Dedifferentiated amniotic fluid mesenchymal stem cell (primary cell): ENCODE data around the gene VWA8.
"Not testable (repeated sequence)": the region's sequence is repeated elsewhere in the genome, so short reads cannot be mapped to it uniquely, and the experiment has no call there.

Experiments
- DNase-seq: peaks from one replicate; pipeline ENCODE4 v3.0.0-alpha.2; 2016; ENCODE audit errors: extremely low spot score

The VWA8 gene

DNA sequence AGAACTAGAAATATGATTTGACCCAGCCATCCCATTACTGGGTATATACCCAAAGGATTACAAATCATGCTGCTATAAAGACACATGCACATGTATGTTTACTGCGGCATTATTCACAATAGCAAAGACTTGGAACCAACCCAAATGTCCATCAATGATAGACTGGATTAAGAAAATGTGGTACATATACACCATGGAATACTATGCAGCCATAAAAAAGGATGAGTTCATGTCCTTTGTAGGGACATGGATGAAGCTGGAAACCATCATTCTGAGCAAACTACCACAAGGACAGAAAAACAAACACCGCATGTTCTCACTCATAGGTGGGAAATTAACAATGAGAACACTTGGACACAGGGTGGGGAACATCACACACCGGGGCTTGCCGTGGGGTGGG is 38.0 kb downstream of the VWA8 start:
- DNase-seq: not testable (repeated sequence)

DNA sequence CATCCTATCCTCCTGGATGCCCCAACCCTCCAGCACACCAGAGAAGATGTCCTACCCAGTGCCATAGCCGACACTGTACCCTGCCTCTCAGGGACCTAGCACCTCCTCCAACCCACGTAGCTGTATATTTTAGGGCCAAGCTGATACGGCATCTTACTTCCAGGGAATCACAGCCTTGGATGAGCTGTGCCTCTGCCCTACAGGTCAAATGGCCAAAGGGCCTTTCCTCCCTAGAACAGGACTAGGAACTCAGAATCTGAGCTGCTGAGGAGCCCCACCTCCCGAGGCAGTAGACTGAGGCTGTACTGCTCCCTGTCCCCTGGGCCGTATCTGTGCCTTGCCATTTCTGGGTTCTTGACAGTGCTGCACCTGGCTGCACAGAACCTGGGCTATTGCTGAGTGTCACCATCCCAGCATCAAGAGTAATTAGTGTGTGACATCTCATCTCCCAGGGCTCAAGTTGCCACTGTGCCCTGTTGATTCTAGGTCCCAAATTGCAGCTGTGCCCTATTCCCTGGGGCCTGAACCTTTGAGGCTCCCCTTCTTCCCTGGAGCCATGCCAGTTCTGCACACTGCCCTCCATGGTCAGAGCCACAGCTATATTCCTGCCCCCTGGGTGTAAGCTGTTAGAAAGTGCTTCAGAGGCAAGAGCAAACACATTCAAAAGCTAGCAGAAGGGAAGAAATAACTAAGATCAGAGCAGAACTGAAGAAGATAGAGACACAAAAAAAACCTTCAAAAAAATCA is 41.0 kb downstream of the VWA8 start:
- no peak for DNase-seq

DNA sequence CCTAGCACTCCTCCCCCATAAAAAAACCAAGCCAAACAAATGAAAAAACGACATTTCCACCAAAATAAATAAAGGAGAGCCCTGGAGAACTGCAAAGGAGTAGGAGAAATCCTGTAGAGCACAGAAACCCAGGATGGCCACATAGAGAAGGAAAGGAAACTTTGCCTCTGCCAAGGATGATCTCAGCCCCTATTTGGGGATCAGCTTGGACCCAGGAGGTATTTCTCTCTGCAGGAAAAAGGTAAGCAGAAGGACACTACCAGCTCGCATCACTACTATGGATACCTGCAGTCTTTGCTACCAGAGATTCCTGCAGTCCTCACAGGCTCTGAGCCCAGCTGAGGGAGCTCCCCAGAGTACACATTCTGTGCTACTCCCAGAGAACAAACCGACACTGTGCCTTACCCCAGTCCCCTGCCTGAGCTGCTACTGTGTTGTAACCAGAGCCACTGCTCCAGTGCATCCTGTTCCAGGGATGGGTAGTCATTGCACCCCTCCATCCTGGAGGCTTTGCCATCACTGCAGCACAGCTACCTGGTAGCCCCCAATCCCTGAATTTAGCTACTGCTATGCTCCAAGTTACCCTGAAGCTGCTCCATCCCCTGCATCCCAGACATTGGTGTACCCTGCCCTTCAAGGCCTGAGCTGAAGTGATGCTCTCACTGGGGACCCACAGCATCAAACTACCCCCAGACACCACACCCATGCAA is 41.7 kb downstream of the VWA8 start:
- DNase-seq: no peak

DNA sequence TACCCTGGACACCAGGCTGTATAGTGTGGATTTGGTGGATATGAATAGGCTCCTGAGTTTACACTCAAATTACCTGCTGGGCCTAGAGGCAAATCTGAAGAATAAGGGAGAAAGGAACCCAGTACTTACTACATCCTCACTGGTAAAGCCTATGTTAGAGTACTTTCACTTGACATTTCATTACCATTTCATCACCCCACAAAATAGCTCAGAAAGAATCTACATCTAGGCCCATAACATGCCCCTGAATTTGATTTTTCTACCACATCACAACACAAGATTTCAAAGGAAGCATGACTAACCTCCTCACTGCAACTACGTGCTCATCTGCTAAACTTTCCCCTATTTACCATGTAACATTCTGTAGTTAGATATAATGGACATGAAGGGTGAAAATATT is 43.3 kb downstream of the VWA8 start:
- DNase-seq: peak; percentile 56

DNA sequence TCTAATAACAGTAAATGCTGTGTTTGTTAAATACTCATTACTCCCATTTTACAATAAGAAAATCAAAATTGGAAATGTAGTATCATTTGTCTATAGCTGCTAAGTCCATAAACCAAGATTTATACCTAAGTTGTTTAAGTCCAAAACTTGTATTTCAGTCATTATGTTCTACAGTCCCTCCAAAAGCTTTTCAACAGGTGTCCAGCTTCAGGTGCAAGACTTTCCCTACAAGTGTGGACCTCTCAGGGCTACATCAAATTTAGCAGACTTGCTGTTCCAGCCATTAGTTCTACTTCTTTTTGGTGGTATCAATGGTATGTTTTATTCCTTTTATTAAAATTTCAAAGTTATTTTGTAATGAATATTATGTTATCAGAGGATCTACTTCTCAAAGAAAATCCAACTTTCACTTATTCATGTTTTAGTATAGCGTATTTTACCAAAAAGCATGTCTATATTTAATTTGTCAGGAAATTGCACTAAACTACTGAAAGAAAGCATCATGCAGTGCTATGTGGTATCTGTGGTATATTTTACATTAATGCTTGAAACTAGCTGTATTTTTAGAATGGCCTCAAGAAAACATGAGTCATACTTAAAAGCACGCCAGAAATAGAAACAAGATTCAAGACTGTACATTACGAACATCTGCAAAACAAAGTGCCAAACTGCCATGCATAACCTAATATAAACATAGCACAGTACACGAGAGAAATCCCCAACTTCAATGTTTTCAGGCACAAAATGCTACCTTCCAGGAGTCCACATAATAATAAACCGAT is 44.5 kb downstream of the VWA8 start:
- peak; percentile 89 for DNase-seq

DNA sequence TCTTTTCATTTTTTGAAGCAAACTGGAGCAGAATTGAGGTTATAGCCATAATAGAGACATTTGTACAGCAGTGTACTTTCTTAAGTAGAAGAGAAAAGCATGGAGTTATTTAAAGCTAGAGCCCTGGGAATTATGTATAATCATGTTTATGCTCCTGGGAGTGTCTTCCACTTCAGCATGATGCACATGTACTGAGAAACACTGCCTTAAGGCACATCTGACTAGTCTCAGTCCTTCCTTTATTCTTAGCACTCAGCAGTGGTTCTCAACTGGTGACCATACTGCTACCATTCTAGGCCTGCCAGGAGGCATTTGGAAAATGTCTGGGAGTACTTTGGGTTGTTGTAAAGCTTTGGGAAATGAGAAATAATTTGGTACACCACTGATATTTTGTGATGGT is 45.8 kb downstream of the VWA8 start:
- no peak for DNase-seq

DNA sequence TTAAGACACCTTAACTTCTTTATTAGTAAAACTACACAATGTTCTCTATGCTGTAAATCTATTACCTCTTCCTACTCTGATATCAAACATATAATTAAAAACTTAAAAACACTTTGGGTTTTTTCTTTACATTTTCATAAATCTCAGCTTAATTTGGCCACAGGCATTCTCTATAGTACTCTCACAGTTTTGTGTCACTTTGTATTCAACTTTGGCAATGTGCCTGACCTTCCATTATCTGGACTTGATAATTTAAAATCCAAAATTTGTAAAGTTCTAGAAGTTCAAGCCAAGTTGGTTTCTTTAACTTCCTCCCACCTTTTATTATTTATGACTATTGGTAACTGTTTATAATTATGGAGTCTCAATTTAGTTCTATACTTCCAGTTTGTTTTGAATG is 46.4 kb downstream of the VWA8 start:
- no peak for DNase-seq

DNA sequence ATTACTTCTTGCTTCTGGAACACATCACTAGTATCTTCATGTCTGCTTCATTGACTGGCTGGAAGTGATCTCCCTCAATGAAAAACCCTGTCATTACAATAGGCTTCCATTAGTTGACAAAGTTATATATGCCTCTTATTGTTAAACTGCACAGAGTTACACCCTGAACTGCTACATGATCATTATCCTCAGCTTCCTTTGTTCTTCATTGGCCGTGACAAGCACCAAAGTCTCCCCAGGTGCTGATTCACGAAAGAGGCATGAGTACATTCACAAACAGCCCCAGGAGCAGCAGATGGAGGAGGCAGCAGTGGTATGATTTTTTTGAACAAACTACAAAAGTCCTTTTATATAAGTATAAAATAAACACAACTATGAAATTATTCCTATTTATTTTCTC is 51.4 kb downstream of the VWA8 start:
- no peak for DNase-seq

DNA sequence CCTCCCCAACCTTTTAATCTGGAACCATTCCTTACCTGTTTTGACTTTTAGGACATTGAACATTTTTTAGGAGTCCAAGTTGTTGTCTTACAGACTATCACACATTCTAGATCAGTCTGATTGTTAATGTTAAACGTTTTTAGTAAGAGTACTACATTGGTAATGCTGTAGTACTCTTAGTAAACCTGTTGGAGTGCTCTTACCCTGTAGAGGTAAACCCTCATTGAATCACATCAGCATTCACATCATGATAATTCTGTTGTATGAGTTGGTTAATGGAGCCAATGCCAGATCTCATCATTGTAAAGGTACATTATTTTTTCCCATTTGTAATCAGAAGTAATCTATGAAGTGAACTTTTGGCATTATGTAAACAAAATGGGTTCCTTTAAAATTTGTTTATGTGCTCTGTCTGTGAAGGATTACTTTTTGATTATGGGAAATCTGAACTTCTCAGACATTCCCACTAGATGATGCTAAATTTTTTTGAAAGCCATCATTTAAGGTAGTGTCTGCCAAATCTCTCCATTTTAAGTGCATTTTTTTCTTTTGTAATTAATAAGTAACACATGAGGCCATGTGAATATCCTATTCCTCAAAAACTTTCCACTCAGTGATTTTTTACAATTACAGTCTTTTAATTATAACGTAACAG is 55.2 kb downstream of the VWA8 start:
- no peak for DNase-seq

DNA sequence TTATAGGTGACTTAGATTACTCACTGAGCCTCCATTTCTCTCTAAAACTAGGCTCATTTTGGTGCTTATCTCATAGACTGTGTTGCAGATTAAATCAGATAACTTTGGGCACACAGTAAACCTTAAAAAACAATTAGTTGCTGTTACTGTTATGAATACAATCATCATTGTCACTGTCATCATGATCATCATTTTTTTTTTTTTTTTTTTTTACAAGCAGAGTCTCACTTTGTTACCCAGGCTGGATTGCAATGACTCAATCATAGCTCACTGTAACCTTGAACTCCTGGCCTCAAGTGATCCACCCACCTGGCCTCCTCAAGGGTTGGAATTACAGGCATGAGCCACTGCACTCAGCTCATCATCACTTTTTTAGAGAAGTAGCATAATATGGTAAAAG is 60.0 kb downstream of the VWA8 start:
- no peak for DNase-seq

DNA sequence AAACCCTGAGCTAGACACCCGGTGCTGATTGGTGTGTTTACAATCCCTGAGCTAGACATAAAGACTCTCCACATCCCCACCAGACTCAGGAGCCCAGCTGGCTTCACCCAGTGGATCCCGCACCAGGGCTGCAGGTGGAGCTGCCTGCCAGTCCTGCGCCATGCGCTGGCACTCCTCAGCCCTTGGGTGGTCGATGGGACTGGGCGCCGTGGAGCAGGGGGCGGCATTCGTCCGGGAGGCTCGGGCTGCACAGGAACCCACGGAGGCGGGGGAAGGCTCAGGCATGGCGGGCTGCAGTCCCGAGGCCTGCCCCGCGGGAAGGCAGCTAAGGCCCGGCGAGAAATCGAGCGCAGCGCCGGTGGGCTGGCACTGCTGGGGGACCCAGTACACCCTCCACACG is 62.5 kb downstream of the VWA8 start:
- not testable (repeated sequence) for DNase-seq

DNA sequence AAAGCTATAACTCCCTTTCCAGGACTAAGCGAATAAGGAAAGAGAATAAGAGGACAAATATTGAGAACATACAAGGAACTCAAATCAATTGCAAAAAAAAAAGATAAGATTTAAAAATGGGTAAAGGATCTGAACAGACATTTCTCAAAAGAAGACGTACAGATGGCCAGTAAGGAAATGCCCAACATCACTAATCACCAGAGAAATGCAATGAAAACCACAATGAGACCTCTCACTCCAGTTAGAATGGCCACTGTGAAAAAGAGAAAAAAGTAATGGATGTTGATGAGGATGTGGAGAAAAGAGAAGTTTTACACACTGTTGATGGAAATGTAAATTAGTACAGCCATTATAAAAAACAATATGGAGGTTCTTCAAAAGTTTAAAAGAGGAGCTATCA is 63.8 kb downstream of the VWA8 start:
- DNase-seq: no peak

DNA sequence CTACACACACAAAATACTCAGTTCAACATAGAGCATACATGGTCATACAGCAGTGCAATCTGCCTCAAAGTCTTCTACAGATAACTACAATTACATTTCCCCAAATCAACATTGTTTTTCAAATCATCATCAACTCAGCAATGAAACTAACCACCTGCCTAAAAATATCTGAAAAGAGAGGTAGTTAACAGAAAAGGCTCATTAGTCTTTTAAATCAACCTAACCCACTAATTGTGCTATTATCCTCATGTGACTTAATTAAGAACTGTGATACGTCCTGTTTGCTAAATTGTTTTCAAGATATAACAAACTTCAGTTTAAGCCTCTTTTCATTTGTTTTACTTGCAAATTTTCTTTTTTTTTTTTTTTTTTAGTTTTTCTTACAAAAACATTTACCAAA is 65.4 kb downstream of the VWA8 start:
- DNase-seq: no peak

DNA sequence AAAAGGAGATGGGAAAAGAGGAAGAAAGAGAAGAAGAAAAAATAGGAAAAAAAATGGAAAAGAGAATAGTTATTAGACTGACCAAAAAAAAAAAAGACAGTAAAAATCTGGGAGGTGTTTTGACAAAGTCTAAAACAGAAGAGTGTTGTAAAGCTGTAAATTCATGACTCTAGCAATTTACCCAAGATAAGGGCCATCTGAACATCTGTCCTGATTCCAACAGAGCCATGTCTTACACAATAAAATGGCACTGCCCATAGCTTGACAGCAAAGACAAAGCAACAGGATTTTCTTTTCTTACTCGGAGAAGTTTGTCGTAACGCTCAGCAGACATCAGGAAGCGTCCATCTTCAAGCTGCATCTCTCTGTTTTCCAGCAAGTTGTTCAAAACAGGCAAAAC is 69.8 kb downstream of the VWA8 start:
- DNase-seq: no peak

DNA sequence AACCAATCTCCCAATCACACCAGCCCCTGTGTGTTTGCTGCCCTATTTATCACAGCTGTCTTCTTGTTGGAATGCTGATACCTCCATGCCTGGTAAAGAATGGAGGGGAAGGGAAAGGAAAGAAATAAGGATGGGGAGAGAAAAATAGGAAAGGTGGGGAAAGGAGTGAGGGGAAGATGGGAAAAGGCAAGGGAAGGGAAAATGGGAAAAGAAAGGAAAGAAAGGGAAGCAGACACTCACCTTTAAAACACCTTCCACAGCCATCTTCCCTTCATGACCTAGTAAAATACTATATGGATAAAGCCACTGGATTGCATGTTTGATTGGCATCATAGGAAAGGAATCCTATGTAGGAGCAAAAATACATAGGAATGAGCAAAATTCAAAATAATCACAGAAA is 77.8 kb downstream of the VWA8 start:
- DNase-seq: no peak

DNA sequence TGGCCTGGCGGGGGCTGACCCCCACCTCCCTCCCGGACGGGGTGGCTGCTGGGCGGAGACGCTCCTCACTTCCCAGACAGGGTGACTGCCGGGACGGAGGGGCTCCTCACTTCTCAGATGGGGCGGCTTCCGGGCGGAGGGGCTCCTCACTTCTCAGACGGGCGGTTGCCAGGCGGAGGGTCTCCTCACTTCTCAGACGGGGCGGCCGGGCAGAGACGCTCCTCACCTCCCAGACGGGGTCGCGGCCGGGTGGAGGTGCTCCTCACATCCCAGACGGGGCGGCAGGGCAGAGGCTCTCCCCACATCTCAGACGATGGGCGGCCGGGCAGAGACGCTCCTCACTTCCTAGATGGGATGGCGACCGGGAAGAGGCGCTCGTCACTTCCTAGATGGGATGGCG is 79.0 kb downstream of the VWA8 start:
- not testable (repeated sequence) for DNase-seq

DNA sequence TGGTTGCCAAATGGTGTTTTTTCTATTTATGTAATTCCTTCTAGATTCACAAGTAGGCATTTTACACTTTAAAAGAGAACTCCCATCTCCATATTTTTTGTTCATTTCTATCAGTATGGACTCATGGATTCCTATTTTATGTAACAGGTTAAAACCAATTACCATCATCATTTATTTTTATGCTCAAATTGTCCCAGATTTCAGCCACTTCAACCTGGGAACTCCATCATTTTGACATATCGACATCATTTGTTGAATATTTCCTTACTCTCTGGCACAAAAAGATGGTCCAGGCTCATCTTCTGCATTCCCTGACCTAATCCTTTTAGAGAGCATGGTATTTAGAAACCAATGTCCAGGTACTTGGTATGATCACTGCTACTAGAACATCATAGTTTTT is 79.9 kb downstream of the VWA8 start:
- no peak for DNase-seq

DNA sequence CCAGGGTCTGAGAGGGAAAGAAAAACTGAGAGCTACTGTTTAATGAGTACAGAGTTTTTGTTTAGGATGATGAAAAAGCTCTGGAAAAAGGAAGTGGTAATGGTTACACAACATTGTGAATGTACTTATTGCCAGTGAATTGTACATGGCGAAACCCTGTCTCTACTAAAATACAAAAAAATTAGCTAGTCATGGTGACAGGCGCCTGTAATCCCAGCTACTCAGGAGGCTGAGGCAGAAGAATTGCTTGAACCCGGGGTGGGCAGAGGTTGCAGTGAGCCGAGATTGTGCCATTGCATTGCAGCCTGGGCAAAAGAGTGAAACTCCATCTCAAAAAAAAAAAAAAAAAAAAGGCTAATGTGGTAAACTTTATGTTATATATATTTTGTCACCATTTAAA is 96.3 kb downstream of the VWA8 start:
- no peak for DNase-seq

DNA sequence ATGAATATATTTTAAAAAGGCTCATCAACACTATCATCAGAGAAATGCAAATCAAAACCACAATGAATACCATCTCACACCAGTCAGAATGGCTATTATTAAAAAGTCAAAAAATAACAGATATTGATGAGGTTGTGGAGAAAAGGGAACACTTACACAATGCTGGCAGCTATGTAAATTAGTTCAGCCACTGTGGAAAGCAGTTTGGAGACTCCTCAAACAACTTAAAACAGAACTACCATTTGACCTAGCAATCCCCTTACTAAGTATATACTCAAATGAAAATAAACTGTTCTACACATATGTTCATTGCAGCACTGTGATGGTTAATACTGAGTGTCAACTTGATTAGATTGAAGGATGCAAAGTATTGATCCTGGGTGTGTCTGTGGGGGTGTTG is 98.2 kb downstream of the VWA8 start:
- not testable (repeated sequence) for DNase-seq

DNA sequence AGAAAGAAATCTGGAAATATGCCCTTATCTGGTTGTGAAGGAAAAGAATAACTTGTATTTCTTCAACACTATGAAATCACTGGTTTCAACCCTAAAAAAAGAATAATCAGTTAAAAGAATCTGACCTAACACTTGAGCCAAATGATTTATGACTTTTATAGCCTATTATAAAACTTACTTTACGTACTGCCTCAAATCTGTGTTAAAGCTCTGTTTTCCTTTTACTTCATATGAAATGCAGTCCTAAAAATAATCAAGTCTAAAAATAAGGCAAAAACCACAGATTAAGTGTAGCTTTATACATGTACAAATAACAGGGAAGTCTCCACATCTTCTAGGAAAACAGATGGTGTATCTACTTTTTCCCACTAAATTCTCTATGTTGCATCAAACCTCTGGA is 101.3 kb downstream of the VWA8 start:
- DNase-seq: no peak

DNA sequence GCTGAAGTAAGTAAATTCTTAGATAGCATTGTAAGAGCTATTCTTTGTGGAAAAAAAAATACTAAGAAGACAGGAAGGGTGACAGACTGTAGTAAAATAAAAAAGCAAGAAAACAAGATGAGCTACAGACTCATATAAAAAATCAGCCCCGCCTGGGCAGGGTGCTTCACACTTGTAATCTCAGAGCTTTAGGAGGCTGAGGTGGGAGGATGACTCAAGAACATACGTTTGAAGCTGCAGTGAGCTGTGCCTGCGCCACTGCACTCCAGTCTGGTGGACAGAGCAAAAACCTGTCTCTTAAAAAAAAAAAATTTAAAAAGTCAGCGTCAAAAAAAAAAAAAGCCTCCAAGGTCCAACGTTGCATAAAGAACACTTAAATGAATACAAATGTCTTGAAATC is 102.1 kb downstream of the VWA8 start:
- no peak for DNase-seq

DNA sequence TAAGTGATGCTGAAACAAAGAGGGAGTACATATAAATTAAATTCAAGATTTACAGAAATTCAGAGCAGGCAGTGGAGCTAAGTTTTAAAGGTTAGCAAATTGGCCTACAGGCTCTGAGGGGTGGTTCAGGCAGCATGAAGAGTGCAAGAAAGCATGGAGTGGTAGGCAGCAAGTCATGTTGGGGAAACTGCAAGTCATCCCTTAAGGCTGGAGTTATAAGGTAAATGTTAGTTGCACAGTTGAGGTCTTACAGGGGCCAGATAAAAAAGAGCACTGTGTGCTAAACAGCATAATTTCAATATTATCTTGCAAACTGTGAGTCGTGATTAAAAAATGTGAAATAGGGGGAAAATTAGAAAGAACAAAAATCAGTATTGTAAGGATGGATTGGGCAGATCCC is 106.2 kb downstream of the VWA8 start:
- no peak for DNase-seq
